Activated T-cell treated with anti-CD3 and anti-CD28 coated beads, Interleukin-2, amount 50 U/mL, for 4 hours (primary cell): ENCODE data around the gene LARP4B. TPM values are rescaled to one million over a fixed set of nuclear protein-coding genes. Genes with fewer than 3 reads are reported as not detected.

Experiments
- ATAC-seq, 2 donors: fragments of 200-7000 bp; cut with Tn5 transposase; one replicate each; pipeline ENCODE4 v1.10.0; 2021
- DNase-seq: peaks from one replicate; pipeline ENCODE4 v3.0.0-alpha.2; 2020
- H3K27me3 Mint-ChIP-seq: one replicate; pipeline ENCODE4 v1.8.0; 2021; ENCODE audit warnings: low read depth, mixed read lengths
- H3K36me3 Mint-ChIP-seq: one replicate; pipeline ENCODE4 v1.8.0; 2022; ENCODE audit warnings: mixed read lengths; ENCODE audit not compliant: insufficient read depth
- H3K4me1 Mint-ChIP-seq: one replicate; pipeline ENCODE4 v1.8.0; 2021; ENCODE audit warnings: low read depth, mixed read lengths
- H3K4me3 Mint-ChIP-seq: one replicate; pipeline ENCODE4 v1.8.0; 2021; ENCODE audit warnings: mild to moderate bottlenecking, moderate library complexity, mixed read lengths
- H3K9me3 Mint-ChIP-seq: one replicate; pipeline ENCODE4 v1.8.0; 2021; ENCODE audit warnings: mixed read lengths
- total RNA-seq, 3 donors: library from RNA; stranded (reverse); gene quantifications; one replicate each; pipeline ENCODE4 v1.2.1, GENCODE V29; 2021

LARP4B gene
- total RNA-seq, 3 donors from 2014 or later = 126 to 143 (median 138) TPM

- Mint-ChIP-seq H3K9me3 (no peaks in the 10 kb centered on the region), H3K27me3 (no peaks in the 10 kb centered on the region), H3K4me1 (no peaks in the 10 kb centered on the region), H3K36me3 (peaks cover 43% of the 10 kb centered on the region), H3K4me3 (no peak overlapping the region)
- DNase-seq = no peak
- ATAC-seq = no peak
These were observed 116.8 kb downstream of the LARP4B start for GRCh38 chr10:814536-815302.

GRCh38 chr10:813286-813685 is 118.2 kb downstream of the LARP4B start:
- Mint-ChIP-seq H3K4me3 (no peak overlapping the region), H3K36me3 (peaks cover 48% of the 10 kb centered on the region)

GRCh38 chr10:812787-813186 is 118.7 kb downstream of the LARP4B start:
- H3K9me3 Mint-ChIP-seq = no peaks in the 10 kb centered on the region
- no peak for DNase-seq
- H3K36me3 Mint-ChIP-seq = peaks cover 51% of the 10 kb centered on the region
- H3K4me1 Mint-ChIP-seq = no peaks in the 10 kb centered on the region
- H3K27me3 Mint-ChIP-seq = no peaks in the 10 kb centered on the region
- no peak for ATAC-seq
- H3K4me3 Mint-ChIP-seq = no peak overlapping the region

More at GRCh38 chr10:813286-813685, 118.2 kb downstream of the LARP4B start:
- ATAC-seq (no peak), DNase-seq (no peak)
- no peaks in the 10 kb centered on the region for H3K4me1 Mint-ChIP-seq
- H3K9me3 Mint-ChIP-seq = no peaks in the 10 kb centered on the region
- H3K27me3 Mint-ChIP-seq = no peaks in the 10 kb centered on the region

GRCh38 chr10:811379-812175 is 119.9 kb downstream of the LARP4B start:
- ATAC-seq (no peak), DNase-seq (no peak)
- Mint-ChIP-seq H3K4me3 (no peak overlapping the region), H3K36me3 (peaks cover 54% of the 10 kb centered on the region), H3K9me3 (no peaks in the 10 kb centered on the region), H3K27me3 (no peaks in the 10 kb centered on the region), H3K4me1 (no peaks in the 10 kb centered on the region)

- no peaks in the 10 kb centered on the region for H3K4me1 Mint-ChIP-seq
- ATAC-seq (no peak), DNase-seq (no peak)
- no peaks in the 10 kb centered on the region for H3K9me3 Mint-ChIP-seq
- H3K36me3 Mint-ChIP-seq = peaks cover 54% of the 10 kb centered on the region
- no peaks in the 10 kb centered on the region for H3K27me3 Mint-ChIP-seq
- H3K4me3 Mint-ChIP-seq = no peak overlapping the region
These were observed 121.1 kb downstream of the LARP4B start for GRCh38 chr10:810351-810846.

- ATAC-seq = no peak
- Mint-ChIP-seq H3K9me3 (no peaks in the 10 kb centered on the region), H3K27me3 (no peaks in the 10 kb centered on the region), H3K4me3 (no peak overlapping the region), H3K36me3 (peaks cover 48% of the 10 kb centered on the region), H3K4me1 (no peaks in the 10 kb centered on the region)
- no peak for DNase-seq
These were observed 121.7 kb downstream of the LARP4B start for GRCh38 chr10:809671-810350.

- ATAC-seq (no peak), DNase-seq (no peak)
- H3K27me3 Mint-ChIP-seq = no peaks in the 10 kb centered on the region
- no peak overlapping the region for H3K4me3 Mint-ChIP-seq
- H3K9me3 Mint-ChIP-seq = no peaks in the 10 kb centered on the region
- peaks cover 41% of the 10 kb centered on the region for H3K36me3 Mint-ChIP-seq
- no peaks in the 10 kb centered on the region for H3K4me1 Mint-ChIP-seq
These were observed 123.5 kb downstream of the LARP4B start for GRCh38 chr10:807958-808353.

- no peaks in the 10 kb centered on the region for H3K4me1 Mint-ChIP-seq
- no peaks in the 10 kb centered on the region for H3K9me3 Mint-ChIP-seq
- peaks cover 40% of the 10 kb centered on the region for H3K36me3 Mint-ChIP-seq
- no peak for DNase-seq
- no peak for ATAC-seq
- H3K27me3 Mint-ChIP-seq = no peaks in the 10 kb centered on the region
- no peak overlapping the region for H3K4me3 Mint-ChIP-seq
These were observed 124.1 kb downstream of the LARP4B start for GRCh38 chr10:807163-807957.

GRCh38 chr10:806451-807162 is 124.9 kb downstream of the LARP4B start:
- Mint-ChIP-seq H3K9me3 (no peaks in the 10 kb centered on the region), H3K36me3 (peaks cover 34% of the 10 kb centered on the region), H3K4me1 (no peaks in the 10 kb centered on the region), H3K4me3 (no peak overlapping the region), H3K27me3 (no peaks in the 10 kb centered on the region)
- DNase-seq (no peak), ATAC-seq (no peak)

GRCh38 chr10:805620-806305 is 125.7 kb downstream of the LARP4B start:
- Mint-ChIP-seq H3K9me3 (no peaks in the 10 kb centered on the region), H3K4me1 (no peaks in the 10 kb centered on the region)
- no peak for ATAC-seq

GRCh38 chr10:804787-805619 is 126.5 kb downstream of the LARP4B start:
- no peak for DNase-seq
- Mint-ChIP-seq H3K27me3 (peaks cover 2% of the 10 kb centered on the region), H3K4me1 (no peaks in the 10 kb centered on the region), H3K9me3 (peaks cover under 1% of the 10 kb centered on the region), H3K36me3 (peaks cover 34% of the 10 kb centered on the region), H3K4me3 (no peak overlapping the region)
- no peak for ATAC-seq

More at GRCh38 chr10:805620-806305, 125.7 kb downstream of the LARP4B start:
- H3K36me3 Mint-ChIP-seq = peaks cover 34% of the 10 kb centered on the region
- no peaks in the 10 kb centered on the region for H3K27me3 Mint-ChIP-seq
- H3K4me3 Mint-ChIP-seq = no peak overlapping the region
- no peak for DNase-seq

- DNase-seq (no peak), ATAC-seq (peak; percentile 15 to 23)
- H3K36me3 Mint-ChIP-seq = peaks cover 31% of the 10 kb centered on the region
- H3K27me3 Mint-ChIP-seq = peaks cover 2% of the 10 kb centered on the region
- H3K4me1 Mint-ChIP-seq = no peaks in the 10 kb centered on the region
- peaks cover 8% of the 10 kb centered on the region for H3K9me3 Mint-ChIP-seq
- no peak overlapping the region for H3K4me3 Mint-ChIP-seq
These were observed 127.2 kb downstream of the LARP4B start for GRCh38 chr10:804191-804781.
